Adipocyte (in vitro differentiated cells): ENCODE measurements around the gene PIH1D2.

Source experiments
- DNase-seq: peaks from one replicate; pipeline ENCODE4 v3.0.0-alpha.2; 2015; ENCODE audit warnings: low read depth
- H3K27me3 ChIP-seq: replicated peaks from 2 replicates; pipeline ENCODE4 v1.7.0; 2013; ENCODE audit warnings: mild to moderate bottlenecking, low read length, moderate library complexity; ENCODE audit not compliant: control insufficient read depth, insufficient read depth
- H3K36me3 ChIP-seq: 2 replicates; pipeline ENCODE4 v1.7.0; 2013; ENCODE audit warnings: low read length, mild to moderate bottlenecking, moderate library complexity; ENCODE audit not compliant: control insufficient read depth, insufficient read depth, severe bottlenecking
- H3K4me1 ChIP-seq: 2 replicates; pipeline ENCODE4 v1.7.0; 2013; ENCODE audit warnings: mild to moderate bottlenecking, low read length, moderate library complexity; ENCODE audit not compliant: control insufficient read depth, insufficient read depth
- H3K4me3 ChIP-seq: 2 replicates; pipeline ENCODE4 v1.7.0; 2013; ENCODE audit warnings: mild to moderate bottlenecking, low read length, moderate library complexity
- H3K9ac ChIP-seq: 2 replicates; pipeline ENCODE4 v1.7.0; 2013; ENCODE audit warnings: mild to moderate bottlenecking, low read length, moderate library complexity
- H3K9me3 ChIP-seq: 2 replicates; pipeline ENCODE4 v1.7.0; 2013; ENCODE audit warnings: mild to moderate bottlenecking, low read length, moderate library complexity; ENCODE audit not compliant: control insufficient read depth

The PIH1D2 gene, protein sequence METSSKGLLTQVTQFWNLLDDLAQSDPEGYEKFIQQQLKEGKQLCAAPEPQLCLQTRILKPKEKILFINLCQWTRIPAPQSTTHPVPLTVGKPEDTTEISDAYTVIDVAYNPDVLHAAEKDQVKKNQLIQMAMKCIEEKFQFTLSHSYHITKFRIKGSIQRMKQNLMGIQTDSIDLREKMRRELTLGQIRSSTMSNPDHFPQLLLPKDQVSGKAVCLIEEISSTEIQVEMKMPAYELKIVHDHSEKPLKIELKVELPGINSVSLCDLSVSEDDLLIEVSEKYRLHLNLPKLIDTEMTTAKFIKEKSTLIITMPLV

GRCh38 chr11:112073941-112074811, at the start of gene PIH1D2, which contains the start of gene NKAPD1:
TSS of gene PIH1D2 (minus strand) at chr11:112074017. CDS start at chr11:112073174, 843 bp downstream.
TSS of gene NKAPD1 (plus strand) at chr11:112074299. CDS start at chr11:112075575, 1,276 bp downstream.
- H3K9ac ChIP-seq = peak within 1 kb of the TSS; percentile 97
- peak; percentile 95 for DNase-seq
- no peaks in the 10 kb centered on the region for H3K9me3 ChIP-seq
- H3K4me1 ChIP-seq = peaks cover 14% of the 10 kb centered on the region
- H3K36me3 ChIP-seq = peaks cover 36% of the 10 kb centered on the region
- H3K27me3 ChIP-seq = no peaks in the 10 kb centered on the region
- peak within 1 kb of the TSS; percentile 99 for H3K4me3 ChIP-seq

DNA sequence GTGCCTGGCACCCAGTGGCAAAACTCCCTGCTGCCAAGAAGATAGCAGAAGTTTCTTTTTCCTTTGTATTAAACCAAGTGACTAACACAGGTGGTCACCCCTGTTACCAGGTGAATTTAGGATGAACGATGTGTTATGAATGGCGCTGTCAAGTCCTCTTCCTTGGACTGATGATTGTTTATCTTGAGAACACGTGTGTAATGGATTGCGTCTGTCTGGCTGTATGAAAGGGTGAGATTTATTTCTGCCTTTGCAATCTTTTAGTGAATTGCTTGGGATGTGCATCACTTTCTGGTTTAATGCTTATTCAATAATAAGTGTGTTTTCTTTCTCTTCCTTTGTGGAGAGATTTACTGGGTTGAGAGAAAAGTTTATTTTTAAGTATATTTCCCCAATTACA, 49.3 kb upstream of the PIH1D2 start:
- H3K9me3 ChIP-seq = no peaks in the 10 kb centered on the region
- no peak for DNase-seq
- peaks cover 5% of the 10 kb centered on the region for H3K4me1 ChIP-seq
- H3K9ac ChIP-seq = no peak overlapping the region
- no peaks in the 10 kb centered on the region for H3K27me3 ChIP-seq
- H3K4me3 ChIP-seq = no peak overlapping the region
- H3K36me3 ChIP-seq = no peaks in the 10 kb centered on the region

DNA sequence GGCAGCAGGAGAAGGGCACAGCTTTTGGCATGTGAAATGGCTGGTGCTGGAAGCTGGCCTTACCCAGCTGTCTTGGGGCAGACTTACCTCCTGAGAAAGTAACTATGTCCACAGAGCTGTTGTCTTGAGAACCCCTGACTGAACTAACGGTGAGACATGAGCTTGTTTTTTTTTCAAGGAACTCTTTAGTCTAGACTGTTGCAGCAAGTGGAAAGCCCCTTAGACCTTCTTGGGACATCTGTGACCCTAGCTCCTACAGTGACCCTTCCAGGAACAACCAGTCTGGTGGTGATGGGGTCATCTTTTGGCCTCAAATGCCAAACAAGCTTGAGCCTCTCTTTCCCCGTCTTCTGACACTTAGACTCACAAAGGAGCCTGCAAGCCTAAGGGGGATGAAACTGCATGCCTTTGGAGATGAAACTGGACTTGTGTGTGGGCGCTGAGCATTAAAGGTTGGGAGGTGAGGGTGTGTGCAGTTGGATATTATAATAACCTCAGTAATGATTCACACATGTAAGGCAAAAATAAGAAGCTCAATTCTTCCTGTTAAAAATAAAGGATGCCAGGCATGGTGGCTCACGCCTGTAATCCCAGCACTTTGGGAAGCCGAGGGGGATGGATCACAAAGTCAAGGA, 48.3 kb upstream of the PIH1D2 start:
- Histone ChIP-seq H3K4me1 (peaks cover 5% of the 10 kb centered on the region), H3K9me3 (no peaks in the 10 kb centered on the region), H3K4me3 (no peak overlapping the region), H3K36me3 (no peaks in the 10 kb centered on the region), H3K9ac (no peak overlapping the region), H3K27me3 (no peaks in the 10 kb centered on the region)
- DNase-seq = no peak

DNA sequence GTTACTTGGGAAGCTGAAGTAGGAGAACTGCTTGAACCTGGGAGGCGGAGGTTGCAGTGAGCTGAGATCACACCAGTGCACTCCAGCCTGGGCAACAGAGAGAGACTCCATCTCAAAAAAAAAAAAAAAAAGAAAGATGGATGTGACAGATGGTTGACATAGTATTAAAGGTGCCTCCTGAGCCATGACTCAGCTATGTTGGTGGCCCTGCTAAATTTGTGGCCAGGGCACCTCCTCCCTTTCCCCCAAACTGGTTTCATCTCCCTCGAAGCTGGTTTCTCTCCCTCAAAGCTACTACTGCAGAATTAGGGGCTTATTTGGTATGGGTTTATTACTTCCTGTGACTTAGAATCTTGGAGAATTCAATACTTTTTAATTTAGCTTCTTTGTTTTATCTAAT, 44.4 kb upstream of the PIH1D2 start:
- no peak overlapping the region for H3K9ac ChIP-seq
- peaks cover 5% of the 10 kb centered on the region for H3K4me1 ChIP-seq
- H3K4me3 ChIP-seq = no peak overlapping the region
- no peaks in the 10 kb centered on the region for H3K27me3 ChIP-seq
- no peaks in the 10 kb centered on the region for H3K36me3 ChIP-seq
- DNase-seq = no peak
- no peaks in the 10 kb centered on the region for H3K9me3 ChIP-seq

- H3K4me1 ChIP-seq = peaks cover 4% of the 10 kb centered on the region
Measured at GRCh38 chr11:112115386-112115785, 41.6 kb upstream of the PIH1D2 start.

GRCh38 chr11:112114460-112114859, 40.6 kb upstream of the PIH1D2 start:
- no peak overlapping the region for H3K4me3 ChIP-seq
- no peaks in the 10 kb centered on the region for H3K27me3 ChIP-seq
- H3K9ac ChIP-seq = no peak overlapping the region
- H3K9me3 ChIP-seq = no peaks in the 10 kb centered on the region
- H3K36me3 ChIP-seq = no peaks in the 10 kb centered on the region
- DNase-seq = no peak
- no peaks in the 10 kb centered on the region for H3K4me1 ChIP-seq

More at GRCh38 chr11:112115386-112115785, 41.6 kb upstream of the PIH1D2 start:
- Histone ChIP-seq H3K27me3 (no peaks in the 10 kb centered on the region), H3K9ac (no peak overlapping the region), H3K9me3 (no peaks in the 10 kb centered on the region), H3K4me3 (no peak overlapping the region), H3K36me3 (no peaks in the 10 kb centered on the region)
- DNase-seq = no peak

GRCh38 chr11:112113539-112114457, 40.0 kb upstream of the PIH1D2 start:
- H3K9ac ChIP-seq = no peak overlapping the region
- H3K36me3 ChIP-seq = no peaks in the 10 kb centered on the region
- no peaks in the 10 kb centered on the region for H3K27me3 ChIP-seq
- H3K4me1 ChIP-seq = no peaks in the 10 kb centered on the region
- H3K4me3 ChIP-seq = no peak overlapping the region
- no peaks in the 10 kb centered on the region for H3K9me3 ChIP-seq
- DNase-seq = peak; percentile 91

DNA sequence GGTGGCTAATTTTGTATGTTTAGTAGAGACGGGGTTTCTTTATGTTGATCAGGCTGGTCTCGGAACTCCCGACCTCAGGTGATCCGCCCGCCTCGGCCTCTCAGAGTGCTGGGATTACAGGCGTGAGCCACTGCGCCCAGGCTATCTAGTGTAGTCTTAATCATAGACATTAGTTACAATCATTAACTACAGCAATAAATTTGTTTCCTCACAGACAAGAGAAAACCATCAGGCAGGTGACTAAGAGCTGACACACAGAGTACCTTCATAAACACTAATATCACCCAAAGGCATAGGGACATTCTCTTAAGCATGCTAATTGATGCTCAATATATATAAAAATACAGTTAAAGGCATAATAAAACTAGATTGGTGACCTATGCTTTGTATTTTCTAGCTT, 32.3 kb upstream of the PIH1D2 start:
- H3K9ac ChIP-seq = no peak overlapping the region
- no peak overlapping the region for H3K4me3 ChIP-seq
- no peaks in the 10 kb centered on the region for H3K36me3 ChIP-seq
- H3K27me3 ChIP-seq = no peaks in the 10 kb centered on the region
- H3K4me1 ChIP-seq = peaks cover 9% of the 10 kb centered on the region
- DNase-seq = no peak
- no peaks in the 10 kb centered on the region for H3K9me3 ChIP-seq

GRCh38 chr11:112103446-112103845, 29.6 kb upstream of the PIH1D2 start:
- Histone ChIP-seq H3K9me3 (no peaks in the 10 kb centered on the region), H3K4me3 (no peak overlapping the region), H3K9ac (no peak overlapping the region), H3K4me1 (peaks cover 17% of the 10 kb centered on the region), H3K27me3 (no peaks in the 10 kb centered on the region), H3K36me3 (no peaks in the 10 kb centered on the region)
- no peak for DNase-seq

GRCh38 chr11:112100462-112100861, 26.6 kb upstream of the PIH1D2 start:
- Histone ChIP-seq H3K4me1 (peaks cover 17% of the 10 kb centered on the region), H3K36me3 (peaks cover 12% of the 10 kb centered on the region), H3K9ac (no peak overlapping the region), H3K9me3 (no peaks in the 10 kb centered on the region), H3K4me3 (no peak overlapping the region), H3K27me3 (no peaks in the 10 kb centered on the region)
- DNase-seq = peak; percentile 67
